Neural cell (in vitro differentiated cells): ENCODE results near the gene KIFBP. TPM values are rescaled to one million over a fixed set of nuclear protein-coding genes. Genes with fewer than 3 reads are reported as not detected.
"Not testable (repeated sequence)": the region's sequence is repeated elsewhere in the genome, so short reads cannot be mapped to it uniquely, and the experiment has no call there.

Experiments
- H2AFZ ChIP-seq: fragments of 200-600, 300-800 bp; sonication (generic), shearing (Covaris generic); 2 replicates; pipeline ENCODE4 v1.6.0; 2014; ENCODE audit warnings: low read depth, mild to moderate bottlenecking, antibody characterized with exemption, low read length, moderate library complexity
- H3F3A ChIP-seq: fragments of 200-600 bp; shearing (Covaris generic); 2 replicates; pipeline ENCODE4 v1.6.1; 2016; ENCODE audit warnings: mild to moderate bottlenecking, moderate library complexity, mixed read lengths, antibody characterized with exemption, low read length; ENCODE audit not compliant: insufficient read depth, poor library complexity, severe bottlenecking
- H3K27ac ChIP-seq: fragments of 200-600, 300-800 bp; sonication (generic), shearing (Covaris generic); 2 replicates; pipeline ENCODE4 v1.5.1; 2014; ENCODE audit warnings: mild to moderate bottlenecking, low read length, moderate library complexity
- H3K27me3 ChIP-seq: fragments of 300-800, 200-600 bp; sonication (generic), shearing (Covaris generic); 2 replicates; pipeline ENCODE4 v1.6.0; 2014; ENCODE audit warnings: mild to moderate bottlenecking, low read depth, low read length, moderate library complexity; ENCODE audit not compliant: insufficient read depth
- H3K36me3 ChIP-seq: fragments of 300-800, 200-600 bp; sonication (generic), shearing (Covaris generic); 2 replicates; pipeline ENCODE4 v1.5.1; 2014; ENCODE audit warnings: mild to moderate bottlenecking, antibody characterized with exemption, low read length, moderate library complexity; ENCODE audit not compliant: insufficient read depth
- H3K4me2 ChIP-seq: fragments of 300-800, 200-600 bp; sonication (generic), shearing (Covaris generic); 2 replicates; pipeline ENCODE4 v1.6.0; 2014; ENCODE audit warnings: mild to moderate bottlenecking, low read length
- H3K4me3 ChIP-seq: fragments of 300-800, 200-600 bp; sonication (generic), shearing (Covaris generic); 2 replicates; pipeline ENCODE4 v1.5.1; 2014; ENCODE audit warnings: mild to moderate bottlenecking, low read length, moderate library complexity
- H3K79me2 ChIP-seq: fragments of 200-600 bp; shearing (Covaris generic); replicated peaks from 2 replicates; pipeline ENCODE4 v1.6.0; 2014; ENCODE audit warnings: mild to moderate bottlenecking, low read length, moderate library complexity; ENCODE audit not compliant: insufficient read depth
- H3K9ac ChIP-seq: fragments of 300-800, 200-600 bp; sonication (generic), shearing (Covaris generic); 2 replicates; pipeline ENCODE4 v1.6.1; 2016; ENCODE audit warnings: mild to moderate bottlenecking, low read length, mixed read lengths
- H3K9me2 ChIP-seq: fragments of 200-600 bp; shearing (Covaris generic); 2 replicates; pipeline ENCODE4 v1.6.1; 2016; ENCODE audit warnings: mild to moderate bottlenecking, low read length, mixed read lengths; ENCODE audit not compliant: insufficient read depth
- H3K9me3 ChIP-seq: fragments of 200-600, 300-800 bp; sonication (generic), shearing (Covaris generic); 2 replicates; pipeline ENCODE4 v1.6.1; 2016; ENCODE audit warnings: mild to moderate bottlenecking, mixed run types, low read length, moderate library complexity, mixed read lengths
- H4K20me1 ChIP-seq: fragments of 200-600 bp; shearing (Covaris generic); 2 replicates; pipeline ENCODE4 v1.6.1; 2016; ENCODE audit warnings: mild to moderate bottlenecking, mixed run types; ENCODE audit not compliant: insufficient read depth
- EZH2 ChIP-seq: fragments of 200-600, 300-800 bp; shearing (Covaris generic), sonication (generic); IDR thresholded peaks from 2 replicates; pipeline ENCODE4 v1.6.1; 2014; ENCODE audit warnings: antibody characterized with exemption, low read length, borderline replicate concordance, mild to moderate bottlenecking; ENCODE audit not compliant: insufficient read depth, poor library complexity, severe bottlenecking
- POLR2AphosphoS5 ChIP-seq: IDR thresholded peaks from 2 replicates; pipeline ENCODE4 v1.6.1; 2012
- RAD21 ChIP-seq: fragments of 450-650 bp; conservative IDR thresholded peaks from 2 replicates; pipeline ENCODE4 v1.6.1; 2014; ENCODE audit warnings: antibody characterized with exemption, mild to moderate bottlenecking, moderate library complexity
- REST ChIP-seq: IDR thresholded peaks from 2 replicates; pipeline ENCODE4 v1.6.1; 2012; ENCODE audit warnings: borderline replicate concordance
- polyA plus RNA-seq: library from polyadenylated mRNA; depleted of rRNA; stranded (reverse); fragments of >200 nt; gene quantifications from 2 replicates; pipeline ENCODE4 v1.2.3, GENCODE V29; 2014
- TF ChIP-seq, protein P1 (sequence below): fragments of 450-650 bp; IDR thresholded peaks from 2 replicates; pipeline ENCODE4 v1.5.1; 2014; ENCODE audit warnings: antibody characterized with exemption, mild to moderate bottlenecking, moderate library complexity; ENCODE audit not compliant: poor library complexity, severe bottlenecking

Gene KIFBP
- polyA plus RNA-seq, 1 donor from 2014 or later = 76.9 TPM

DNA sequence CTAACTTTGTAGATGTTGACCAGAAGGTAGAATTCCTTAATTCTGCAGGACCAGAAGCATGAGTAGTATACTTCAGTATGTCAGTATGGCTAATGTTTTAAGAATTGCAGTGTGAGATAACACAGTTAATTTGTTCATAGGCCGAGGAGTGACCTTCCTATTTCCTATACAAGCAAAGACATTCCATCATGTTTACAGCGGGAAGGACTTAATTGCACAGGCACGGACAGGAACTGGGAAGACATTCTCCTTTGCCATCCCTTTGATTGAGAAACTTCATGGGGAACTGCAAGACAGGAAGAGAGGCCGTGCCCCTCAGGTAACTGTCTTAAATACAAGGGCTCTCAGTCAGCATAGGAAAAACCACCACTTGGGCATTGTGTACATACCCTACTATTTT lies 25.5 kb upstream of the KIFBP start:
- no peaks in the 10 kb centered on the region for H4K20me1 ChIP-seq
- H3K9ac ChIP-seq = no peak overlapping the region
- TF ChIP-seq RAD21 (no peak), EZH2 (no peak), REST (no peak), POLR2AphosphoS5 (no peak)
- H3K9me3 ChIP-seq = no peaks in the 10 kb centered on the region
- H3K4me3 ChIP-seq = no peak overlapping the region
- H3F3A ChIP-seq = no peaks in the 10 kb centered on the region
- no peaks in the 10 kb centered on the region for H3K9me2 ChIP-seq
- H3K27ac ChIP-seq = no peak overlapping the region
- no peaks in the 10 kb centered on the region for H3K27me3 ChIP-seq
- H2AFZ ChIP-seq = no peak overlapping the region
- H3K79me2 ChIP-seq = peaks cover 16% of the 10 kb centered on the region
- H3K4me2 ChIP-seq = no peak overlapping the region
- H3K36me3 ChIP-seq = no peaks in the 10 kb centered on the region

- peaks cover 9% of the 10 kb centered on the region for H3K36me3 ChIP-seq
- no peaks in the 10 kb centered on the region for H3F3A ChIP-seq
- no peak for TF ChIP-seq POLR2AphosphoS5
- TF ChIP-seq, protein P1, sequence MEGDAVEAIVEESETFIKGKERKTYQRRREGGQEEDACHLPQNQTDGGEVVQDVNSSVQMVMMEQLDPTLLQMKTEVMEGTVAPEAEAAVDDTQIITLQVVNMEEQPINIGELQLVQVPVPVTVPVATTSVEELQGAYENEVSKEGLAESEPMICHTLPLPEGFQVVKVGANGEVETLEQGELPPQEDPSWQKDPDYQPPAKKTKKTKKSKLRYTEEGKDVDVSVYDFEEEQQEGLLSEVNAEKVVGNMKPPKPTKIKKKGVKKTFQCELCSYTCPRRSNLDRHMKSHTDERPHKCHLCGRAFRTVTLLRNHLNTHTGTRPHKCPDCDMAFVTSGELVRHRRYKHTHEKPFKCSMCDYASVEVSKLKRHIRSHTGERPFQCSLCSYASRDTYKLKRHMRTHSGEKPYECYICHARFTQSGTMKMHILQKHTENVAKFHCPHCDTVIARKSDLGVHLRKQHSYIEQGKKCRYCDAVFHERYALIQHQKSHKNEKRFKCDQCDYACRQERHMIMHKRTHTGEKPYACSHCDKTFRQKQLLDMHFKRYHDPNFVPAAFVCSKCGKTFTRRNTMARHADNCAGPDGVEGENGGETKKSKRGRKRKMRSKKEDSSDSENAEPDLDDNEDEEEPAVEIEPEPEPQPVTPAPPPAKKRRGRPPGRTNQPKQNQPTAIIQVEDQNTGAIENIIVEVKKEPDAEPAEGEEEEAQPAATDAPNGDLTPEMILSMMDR = no peak
- H3K27me3 ChIP-seq = no peaks in the 10 kb centered on the region
- H3K4me2 ChIP-seq = no peak overlapping the region
- H3K9me2 ChIP-seq = no peaks in the 10 kb centered on the region
- no peak overlapping the region for H3K27ac ChIP-seq
- no peak overlapping the region for H2AFZ ChIP-seq
- H3K4me3 ChIP-seq = no peak overlapping the region
- H3K9ac ChIP-seq = no peak overlapping the region
- no peaks in the 10 kb centered on the region for H3K9me3 ChIP-seq
- H3K79me2 ChIP-seq = no peaks in the 10 kb centered on the region
- H4K20me1 ChIP-seq = no peaks in the 10 kb centered on the region
Measured at GRCh38 chr10:68973975-68974374, 14.6 kb upstream of the KIFBP start.

DNA sequence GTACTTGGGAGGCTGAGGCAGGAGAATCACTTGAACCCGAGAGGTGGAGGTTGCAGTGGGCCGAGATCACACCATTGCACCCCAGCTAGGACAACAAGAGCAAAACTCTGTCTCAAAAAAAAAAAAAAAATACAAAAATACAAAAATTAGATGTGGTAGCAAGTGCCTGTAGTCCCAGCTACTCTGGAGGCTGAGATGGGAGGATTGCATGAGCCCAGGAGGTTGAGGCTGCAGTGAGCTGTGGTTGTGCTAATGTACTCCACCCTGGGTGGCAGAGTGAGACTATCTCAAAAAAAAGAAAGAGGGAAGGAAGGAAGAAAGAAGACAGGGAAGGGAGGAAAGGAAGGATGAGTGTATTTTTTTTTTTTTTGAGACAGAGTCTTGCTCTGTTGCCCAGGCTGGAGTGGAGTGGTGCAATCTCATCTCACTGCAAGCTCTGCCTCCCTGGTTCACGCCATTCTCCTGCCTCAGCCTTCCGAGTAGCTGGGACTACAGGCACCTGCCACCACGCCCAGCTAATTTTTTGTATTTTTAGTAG lies 12.6 kb upstream of the KIFBP start:
- not testable (repeated sequence) for H3K4me2 ChIP-seq, H2AFZ ChIP-seq, H3K27ac ChIP-seq, H3K79me2 ChIP-seq, H3F3A ChIP-seq, H3K27me3 ChIP-seq, H3K9me3 ChIP-seq, H3K36me3 ChIP-seq, H3K9me2 ChIP-seq, H3K9ac ChIP-seq, H3K4me3 ChIP-seq, H4K20me1 ChIP-seq

GRCh38 chr10:68979738-68980137 lies 8.9 kb upstream of the KIFBP start:
- H3K27ac ChIP-seq, H3K9ac ChIP-seq, H2AFZ ChIP-seq, H3K4me2 ChIP-seq, H3F3A ChIP-seq, H3K36me3 ChIP-seq, H4K20me1 ChIP-seq, H3K79me2 ChIP-seq, H3K27me3 ChIP-seq, H3K9me3 ChIP-seq, H3K4me3 ChIP-seq, H3K9me2 ChIP-seq: not testable (repeated sequence)
